Activated CD8-positive, alpha-beta T cell treated with anti-CD3 and anti-CD28 coated beads for 36 hours (primary cell): ENCODE data around the gene RPUSD4. TPM values are rescaled to one million over a fixed set of nuclear protein-coding genes. Genes with fewer than 3 reads are reported as not detected.

Experiments
- ATAC-seq: fragments of 200-7000 bp; cut with Tn5 transposase; one replicate; pipeline ENCODE4 v1.10.0; 2021; ENCODE audit warnings: mild to moderate bottlenecking, moderate library complexity
- CTCF ChIA-PET: fragments of 350-600 bp; sonication (Branson Sonifier 250); formaldehyde crosslinking; loops from one replicate; lab custom pipeline; 2021; ENCODE audit warnings: antibody characterized with exemption; lab: Charles Lee
- POLR2A ChIA-PET: fragments of 350-600 bp; sonication (Branson Sonifier 250); formaldehyde crosslinking; loops from one replicate; lab custom pipeline; 2021; ENCODE audit warnings: antibody characterized with exemption; lab: Charles Lee
- DNase-seq: peaks from one replicate; pipeline ENCODE4 v3.0.0-alpha.2; 2020
- H3K27ac Mint-ChIP-seq: one replicate; pipeline ENCODE4 v1.8.0; 2021; ENCODE audit warnings: mild to moderate bottlenecking, mixed read lengths
- H3K27me3 Mint-ChIP-seq: one replicate; pipeline ENCODE4 v1.8.0; 2021; ENCODE audit warnings: mixed read lengths
- H3K36me3 Mint-ChIP-seq: one replicate; pipeline ENCODE4 v1.8.0; 2021; ENCODE audit warnings: low read depth, mixed read lengths
- H3K4me1 Mint-ChIP-seq: one replicate; pipeline ENCODE4 v1.8.0; 2021; ENCODE audit warnings: low read depth, mixed read lengths
- H3K4me3 Mint-ChIP-seq: one replicate; pipeline ENCODE4 v1.8.0; 2021; ENCODE audit warnings: mild to moderate bottlenecking, moderate library complexity, mixed read lengths
- H3K9me3 Mint-ChIP-seq: one replicate; pipeline ENCODE4 v1.8.0; 2021; ENCODE audit warnings: mixed read lengths
- CTCF ChIP-seq: fragments of 200-600 bp; IDR thresholded peaks from one replicate; pipeline ENCODE4 v1.8.0; 2022; ENCODE audit warnings: antibody characterized with exemption, mild to moderate bottlenecking
- intact Hi-C: fragments of 100-400 bp; cut with micrococcal nuclease; formaldehyde crosslinking; loops from one replicate; pipeline ENCODE4 v1.10.0; 2022
- total RNA-seq, 2 experiments: library from RNA; stranded (reverse); gene quantifications; one replicate each; pipeline ENCODE4 v1.2.3, GENCODE V29; 2021

The RPUSD4 gene
- total RNA-seq, 2 experiments from 2014 or later, result 38.3 to 43.4 TPM

- CTCF ChIA-PET, result no interaction called here
- Mint-ChIP-seq H3K4me1 (peaks cover 3% of the 10 kb centered on the region), H3K4me3 (no peak overlapping the region), H3K27me3 (no peaks in the 10 kb centered on the region), H3K27ac (no peak overlapping the region), H3K36me3 (no peaks in the 10 kb centered on the region), H3K9me3 (no peaks in the 10 kb centered on the region)
- intact Hi-C loops, result no loop called here
- no peak for TF ChIP-seq CTCF
- no peak for ATAC-seq
- DNase-seq, result no peak
- POLR2A ChIA-PET, result no interaction called here
Measured at GRCh38 chr11:126161023-126161391, 50.4 kb downstream of the RPUSD4 start.

GRCh38 chr11:126160345-126161022 is 51.0 kb downstream of the RPUSD4 start:
- TF ChIP-seq CTCF, result no peak
- Mint-ChIP-seq H3K4me3 (no peak overlapping the region), H3K27ac (no peak overlapping the region), H3K36me3 (no peaks in the 10 kb centered on the region), H3K27me3 (no peaks in the 10 kb centered on the region), H3K4me1 (peaks cover 3% of the 10 kb centered on the region), H3K9me3 (no peaks in the 10 kb centered on the region)
- no peak for ATAC-seq
- POLR2A ChIA-PET, result no interaction called here
- CTCF ChIA-PET, result no interaction called here
- intact Hi-C loops, result no loop called here
- no peak for DNase-seq

GRCh38 chr11:126159719-126160344 is 51.6 kb downstream of the RPUSD4 start:
- no peak for TF ChIP-seq CTCF
- H3K4me3 Mint-ChIP-seq, result no peak overlapping the region
- DNase-seq, result no peak
- H3K4me1 Mint-ChIP-seq, result peaks cover 3% of the 10 kb centered on the region
- CTCF ChIA-PET, result no interaction called here
- H3K27ac Mint-ChIP-seq, result no peak overlapping the region
- no peaks in the 10 kb centered on the region for H3K36me3 Mint-ChIP-seq
- intact Hi-C loops, result no loop called here
- no peak for ATAC-seq
- POLR2A ChIA-PET, result no interaction called here
- H3K27me3 Mint-ChIP-seq, result no peaks in the 10 kb centered on the region
- H3K9me3 Mint-ChIP-seq, result no peaks in the 10 kb centered on the region

- Mint-ChIP-seq H3K27me3 (no peaks in the 10 kb centered on the region), H3K4me3 (no peak overlapping the region), H3K9me3 (no peaks in the 10 kb centered on the region), H3K36me3 (no peaks in the 10 kb centered on the region), H3K27ac (no peak overlapping the region), H3K4me1 (no peaks in the 10 kb centered on the region)
- DNase-seq (no peak), ATAC-seq (no peak)
- ChIA-PET POLR2A (no interaction called here), CTCF (interaction anchor here (1.4 kb wide), 1 partner anchor 235 kb away, joined by 5 read pairs; no protein-coding TSS in a partner anchor)
- TF ChIP-seq CTCF, result no peak
- intact Hi-C loops, result no loop called here
Measured at GRCh38 chr11:126158054-126158791, 53.2 kb downstream of the RPUSD4 start.
